ENCODE measurements around the gene TRMT13.

The TRMT13 gene
- total RNA-seq: 40.9 to 57.5 (median 48.0) reads per million in 3 experiments

GRCh38 chr1:100132566-100133477 is at the start of gene TRMT13, which contains the start of gene SASS6:
TRMT13 (plus strand) TSS chr1:100133163; CDS start chr1:100133169, 6 bp downstream.
SASS6 (minus strand) TSS chr1:100132930; CDS start chr1:100132814, 116 bp downstream.
- DNase-seq: peak; percentile 96

- no peak for DNase-seq
Measured at GRCh38 chr1:100087396-100087795, 45.6 kb upstream of the TRMT13 start.

GRCh38 chr1:100089082-100089481 is 43.9 kb upstream of the TRMT13 start:
- DNase-seq: no peak

- no peak for DNase-seq
Measured at GRCh38 chr1:100090471-100090870, 42.5 kb upstream of the TRMT13 start.

- DNase-seq: no peak
Measured at GRCh38 chr1:100100202-100100601, 32.8 kb upstream of the TRMT13 start.

GRCh38 chr1:100101564-100101963 is 31.4 kb upstream of the TRMT13 start:
- no peak for DNase-seq

GRCh38 chr1:100107696-100108095 is 25.3 kb upstream of the TRMT13 start:
- DNase-seq: no peak

GRCh38 chr1:100109554-100110066 is 23.4 kb upstream of the TRMT13 start:
- DNase-seq: no peak

- no peak for DNase-seq
Measured at GRCh38 chr1:100115524-100115923, 17.4 kb upstream of the TRMT13 start.

- no peak for DNase-seq
Measured at GRCh38 chr1:100122177-100122576, 10.8 kb upstream of the TRMT13 start.

GRCh38 chr1:100127226-100127625 is 5.7 kb upstream of the TRMT13 start:
- DNase-seq: no peak

- DNase-seq: no peak
Measured at GRCh38 chr1:100130552-100131077, 2.3 kb upstream of the TRMT13 start.

- DNase-seq: no peak
Measured at GRCh38 chr1:100131623-100132022, 1.3 kb upstream of the TRMT13 start.

- no peak for DNase-seq
Measured at GRCh38 chr1:100134872-100135271, 1.9 kb downstream of the TRMT13 start.

- DNase-seq: no peak
Measured at GRCh38 chr1:100137602-100138001, 4.6 kb downstream of the TRMT13 start.

- no peak for DNase-seq
Measured at GRCh38 chr1:100141192-100141591, 8.2 kb downstream of the TRMT13 start.

- DNase-seq: no peak
Measured at GRCh38 chr1:100142343-100142742, 9.4 kb downstream of the TRMT13 start.

GRCh38 chr1:100145116-100145515 is 12.2 kb downstream of the TRMT13 start:
- DNase-seq: no peak

- no peak for DNase-seq
Measured at GRCh38 chr1:100146958-100147357, 14.0 kb downstream of the TRMT13 start.

- DNase-seq: no peak
Measured at GRCh38 chr1:100147875-100148274, 14.9 kb downstream of the TRMT13 start.

- no peak for DNase-seq
Measured at GRCh38 chr1:100151679-100152078, 18.7 kb downstream of the TRMT13 start.

GRCh38 chr1:100152271-100152670 is 19.3 kb downstream of the TRMT13 start:
- DNase-seq: no peak

- DNase-seq: no peak
Measured at GRCh38 chr1:100162881-100163280, 29.9 kb downstream of the TRMT13 start.

GRCh38 chr1:100164216-100164615 is 31.3 kb downstream of the TRMT13 start:
- DNase-seq: no peak

All from central memory CD4-positive, alpha-beta T cell (primary cell).